GM12872 (cell line): ENCODE results near the gene ASIC2.

Source experiments
- TF ChIP-seq, protein P1 (sequence below): IDR thresholded peaks from 3 replicates; pipeline ENCODE4 v1.5.1; 2011; ENCODE audit warnings: low read depth, mild to moderate bottlenecking, low read length, moderate library complexity; ENCODE audit not compliant: insufficient read depth

The ASIC2 gene

DNA sequence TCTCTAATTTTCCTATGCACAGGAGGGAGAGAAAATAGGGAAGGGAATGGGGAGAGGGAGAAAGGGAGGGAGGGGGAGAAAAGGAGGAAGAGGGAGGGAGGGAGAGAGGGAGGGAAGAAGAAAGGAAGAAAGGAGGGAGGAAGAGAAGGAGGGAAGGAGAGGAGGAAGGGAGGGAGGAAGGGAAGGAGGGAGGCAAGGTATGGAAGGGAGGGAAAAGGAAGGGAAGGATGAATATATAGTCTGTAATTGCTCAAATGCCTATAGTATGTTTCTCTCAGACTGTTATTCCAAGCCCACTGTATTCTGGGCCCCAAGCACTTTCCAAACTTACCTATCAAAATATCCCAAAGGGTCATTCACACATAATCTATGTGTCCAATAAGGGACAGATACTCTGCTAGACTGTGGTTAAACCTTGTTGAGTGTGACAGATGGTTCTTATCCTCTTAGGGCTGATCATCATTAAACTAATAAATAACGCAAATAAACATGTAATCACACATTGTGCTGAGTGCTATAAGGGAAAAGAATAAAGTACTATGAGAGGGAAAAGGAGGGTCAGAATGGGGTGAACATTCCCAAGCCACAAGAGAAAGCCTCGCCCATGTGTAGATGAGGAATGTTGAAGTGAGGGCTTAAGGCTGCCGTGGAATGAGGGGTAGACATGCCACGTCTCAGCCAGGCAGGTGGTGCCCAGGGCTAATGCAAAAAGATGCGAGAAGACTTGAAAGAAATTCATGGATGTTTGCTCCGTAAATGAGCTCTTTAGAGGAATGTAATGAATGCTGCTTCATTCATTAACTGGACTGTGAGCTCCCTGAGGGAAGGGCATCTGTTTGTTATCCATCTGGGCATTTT, 30.6 kb downstream of the ASIC2 start:
- TF ChIP-seq, protein P1, sequence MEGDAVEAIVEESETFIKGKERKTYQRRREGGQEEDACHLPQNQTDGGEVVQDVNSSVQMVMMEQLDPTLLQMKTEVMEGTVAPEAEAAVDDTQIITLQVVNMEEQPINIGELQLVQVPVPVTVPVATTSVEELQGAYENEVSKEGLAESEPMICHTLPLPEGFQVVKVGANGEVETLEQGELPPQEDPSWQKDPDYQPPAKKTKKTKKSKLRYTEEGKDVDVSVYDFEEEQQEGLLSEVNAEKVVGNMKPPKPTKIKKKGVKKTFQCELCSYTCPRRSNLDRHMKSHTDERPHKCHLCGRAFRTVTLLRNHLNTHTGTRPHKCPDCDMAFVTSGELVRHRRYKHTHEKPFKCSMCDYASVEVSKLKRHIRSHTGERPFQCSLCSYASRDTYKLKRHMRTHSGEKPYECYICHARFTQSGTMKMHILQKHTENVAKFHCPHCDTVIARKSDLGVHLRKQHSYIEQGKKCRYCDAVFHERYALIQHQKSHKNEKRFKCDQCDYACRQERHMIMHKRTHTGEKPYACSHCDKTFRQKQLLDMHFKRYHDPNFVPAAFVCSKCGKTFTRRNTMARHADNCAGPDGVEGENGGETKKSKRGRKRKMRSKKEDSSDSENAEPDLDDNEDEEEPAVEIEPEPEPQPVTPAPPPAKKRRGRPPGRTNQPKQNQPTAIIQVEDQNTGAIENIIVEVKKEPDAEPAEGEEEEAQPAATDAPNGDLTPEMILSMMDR, result no peak

DNA sequence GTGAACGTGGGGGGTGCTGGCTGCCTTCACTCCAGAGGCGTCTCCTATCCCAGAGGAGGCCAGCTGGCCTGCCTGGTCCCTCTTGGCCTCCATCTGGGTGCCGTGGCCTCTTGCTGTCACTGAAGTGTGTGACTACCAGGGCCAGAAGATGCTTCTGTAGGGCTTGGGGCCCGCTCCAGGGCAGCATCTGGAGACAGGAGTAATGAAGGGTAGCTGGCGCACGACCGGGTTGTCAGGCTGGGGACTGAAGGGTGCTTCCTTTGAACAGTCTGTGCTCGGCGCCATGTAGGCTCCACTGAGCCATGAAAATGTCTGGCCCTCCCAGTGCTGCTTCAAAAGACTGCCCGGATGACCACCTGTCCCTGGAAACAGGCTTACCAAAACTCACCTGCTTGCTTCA, 31.3 kb downstream of the ASIC2 start:
- TF ChIP-seq, protein P1, result no peak

DNA sequence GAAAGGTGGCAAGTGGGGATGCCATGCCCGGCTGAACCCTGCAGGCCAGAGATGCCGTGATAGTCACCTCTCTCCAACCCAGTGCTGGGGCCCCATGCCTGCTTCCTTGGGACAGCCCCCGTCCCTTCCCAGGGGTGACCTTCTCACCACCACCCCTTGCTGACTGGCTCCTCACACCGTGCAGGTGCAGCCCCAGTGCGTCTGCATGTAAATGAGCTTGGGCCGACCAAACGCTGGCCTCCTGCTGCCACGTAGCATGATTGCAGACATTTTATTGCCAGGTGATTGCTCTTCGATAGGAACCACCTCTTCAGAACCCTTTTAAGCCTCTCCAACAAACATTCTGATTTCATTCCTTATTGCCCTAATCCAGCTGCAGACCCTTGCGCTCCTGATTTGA, 32.5 kb downstream of the ASIC2 start:
- TF ChIP-seq, protein P1, result no peak

DNA sequence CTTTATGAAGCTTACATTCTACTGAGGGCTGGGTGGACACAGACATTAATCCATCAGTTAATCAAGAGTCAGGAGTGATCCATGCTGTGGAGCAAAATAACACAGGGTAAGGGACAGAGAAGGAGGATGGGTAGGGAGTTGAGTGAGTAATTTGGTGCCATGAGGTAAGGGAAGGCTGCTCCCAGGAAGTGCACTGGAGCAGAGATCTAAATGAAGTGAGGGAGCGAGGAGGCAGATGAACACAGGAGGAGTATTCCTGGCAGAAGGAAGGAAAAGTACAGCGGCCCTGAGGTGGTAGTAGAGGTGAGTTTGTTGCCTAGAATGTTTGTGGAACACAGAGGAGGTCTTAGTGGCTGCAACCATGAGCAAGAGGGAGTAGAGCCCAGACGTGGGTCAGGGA, 34.8 kb downstream of the ASIC2 start:
- TF ChIP-seq, protein P1, result no peak

DNA sequence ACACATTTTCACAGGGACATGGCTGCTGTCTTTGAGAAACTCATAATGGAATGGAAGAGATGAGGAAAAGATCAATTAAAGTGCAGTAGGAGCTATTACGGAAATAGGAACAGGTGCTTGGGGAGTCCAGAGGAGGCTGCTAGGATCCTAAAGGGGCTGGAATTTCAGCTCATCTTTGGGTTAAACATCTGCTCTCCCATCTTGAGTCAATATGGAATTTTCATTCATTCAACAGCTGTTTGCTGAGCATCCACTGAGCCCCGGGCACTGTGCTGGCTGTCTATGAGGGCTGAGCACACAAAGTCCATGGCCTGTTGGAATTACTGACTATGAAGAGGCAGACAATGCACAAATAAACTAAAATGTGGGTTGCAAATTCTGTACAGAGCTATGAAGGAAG, 47.9 kb downstream of the ASIC2 start:
- TF ChIP-seq, protein P1, result no peak

DNA sequence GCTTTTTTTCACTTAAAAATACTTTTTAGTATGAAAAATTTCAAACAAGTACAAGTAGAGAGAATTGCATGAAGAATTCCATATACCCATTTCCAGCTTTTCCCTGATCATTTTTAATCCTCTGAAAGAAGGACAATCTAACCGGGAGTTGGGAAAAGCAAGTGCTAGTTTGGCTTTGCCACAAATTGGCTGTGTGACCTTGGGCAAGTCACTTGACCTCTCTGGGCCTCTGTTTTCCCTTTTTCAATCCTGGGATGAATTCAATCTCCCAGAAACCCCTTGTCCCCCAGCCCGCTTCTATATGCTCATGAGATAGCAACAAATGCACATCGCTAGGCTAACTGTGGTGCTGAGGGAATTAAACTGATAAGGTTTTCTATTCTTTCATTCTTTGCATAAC, 49.4 kb downstream of the ASIC2 start:
- TF ChIP-seq, protein P1, result no peak

DNA sequence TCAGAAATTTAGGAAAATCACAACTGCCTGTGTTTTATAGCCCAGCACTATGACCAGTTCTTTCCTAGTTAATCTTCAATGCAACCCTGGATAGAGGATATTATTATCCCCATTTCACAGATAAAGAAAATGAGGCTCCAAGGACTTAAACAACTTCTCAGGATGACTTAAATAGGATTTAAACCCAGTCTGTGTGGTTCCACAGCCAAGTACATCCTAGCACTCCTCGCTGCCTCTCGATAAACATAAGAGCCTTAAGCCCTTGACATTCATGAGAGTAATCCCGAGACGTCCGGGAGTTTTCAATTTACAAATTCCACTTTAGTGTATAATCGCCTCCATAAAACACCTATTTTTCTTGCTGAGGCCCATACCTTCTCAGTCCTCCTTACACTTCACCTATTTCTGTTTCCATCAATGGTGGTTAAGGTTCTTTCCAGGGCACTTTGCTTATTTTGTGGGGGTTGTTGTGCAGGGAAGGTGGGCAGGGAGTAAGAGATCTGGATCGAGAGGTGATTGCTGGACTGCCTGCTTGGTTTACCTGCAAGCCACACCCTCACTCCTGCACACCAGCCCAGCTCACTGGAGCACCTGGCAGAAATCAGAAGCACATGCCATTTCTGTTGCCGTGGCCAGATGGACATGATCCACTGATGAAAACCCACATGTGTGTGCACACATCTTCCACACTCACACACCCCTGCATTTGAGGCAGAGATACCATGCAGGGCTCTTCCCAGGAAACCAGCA, 50.5 kb downstream of the ASIC2 start:
- TF ChIP-seq, protein P1, result no peak
